PC-9 (cell line): Measurements from ENCODE around the gene CA11. TPM values are rescaled to one million over a fixed set of nuclear protein-coding genes. Genes with fewer than 3 reads are reported as not detected.
A peak's percentile ranks its signal among the peaks of the same experiment; 100 is the strongest.

Experiments used
- BruUV-seq: library from RNA; stranded (reverse); fragments of 400-500 nt; replicated peaks from 2 replicates; lab custom pipeline; 2021; lab: Mats Ljungman, UMichigan
- CTCF ChIA-PET: fragments of 300-600 bp; sonication (Branson Sonifier 250); formaldehyde crosslinking; loops from one replicate; lab custom pipeline; 2022; ENCODE audit warnings: antibody characterized with exemption; lab: Charles Lee
- POLR2A ChIA-PET: fragments of 300-600 bp; sonication (Branson Sonifier 250); formaldehyde crosslinking; loops from one replicate; lab custom pipeline; 2022; ENCODE audit warnings: antibody characterized with exemption; ENCODE audit not compliant: unreplicated experiment; lab: Charles Lee
- DNase-seq, 2 experiments: peaks; one replicate each; pipeline versions ENCODE4 v3.0.0 to v3.0.0-alpha.2; 2015 to 2022; ENCODE audit warnings: mixed read lengths in 1 of 2
- H2AFZ ChIP-seq: fragments of 200-600 bp; sonication (generic); 2 replicates; pipeline ENCODE4 v1.8.1; 2017; ENCODE audit warnings: antibody characterized with exemption
- H3F3A ChIP-seq: fragments of 200-600 bp; sonication (generic); 2 replicates; pipeline ENCODE4 v1.8.1; 2017; ENCODE audit warnings: antibody characterized with exemption, mild to moderate bottlenecking, low read depth; ENCODE audit not compliant: insufficient read depth
- H3K27ac ChIP-seq: fragments of 200-600 bp; sonication (generic); 2 replicates; pipeline ENCODE4 v1.6.1; 2016; ENCODE audit warnings: mixed run types
- H3K27me3 ChIP-seq: fragments of 200-600 bp; sonication (generic); 2 replicates; pipeline ENCODE4 v1.6.1; 2016; ENCODE audit warnings: low read depth, mixed run types; ENCODE audit not compliant: insufficient read depth
- H3K36me3 ChIP-seq: fragments of 200-600 bp; sonication (generic); 2 replicates; pipeline ENCODE4 v1.6.1; 2016; ENCODE audit warnings: low read depth, mixed run types
- H3K4me1 ChIP-seq: fragments of 200-600 bp; sonication (generic); replicated peaks from 2 replicates; pipeline ENCODE4 v1.6.1; 2016; ENCODE audit warnings: mixed run types; ENCODE audit not compliant: insufficient read depth
- H3K4me2 ChIP-seq: fragments of 200-600 bp; sonication (generic); 2 replicates; pipeline ENCODE4 v1.6.1; 2017; ENCODE audit warnings: mixed run types
- H3K4me3 ChIP-seq: fragments of 200-600 bp; sonication (generic); 2 replicates; pipeline ENCODE4 v1.6.1; 2016; ENCODE audit warnings: mixed run types
- H3K79me2 ChIP-seq: fragments of 200-600 bp; sonication (generic); 2 replicates; pipeline ENCODE4 v1.6.1; 2017; ENCODE audit warnings: low read depth, mixed run types
- H3K9me2 ChIP-seq: fragments of 200-600 bp; sonication (generic); 2 replicates; pipeline ENCODE4 v1.8.1; 2017; ENCODE audit warnings: mild to moderate bottlenecking; ENCODE audit not compliant: insufficient read depth
- H3K9me3 ChIP-seq: fragments of 200-600 bp; sonication (generic); 2 replicates; pipeline ENCODE4 v1.8.1; 2016; ENCODE audit warnings: low read depth; ENCODE audit not compliant: insufficient read depth
- H4K20me1 ChIP-seq: fragments of 200-600 bp; sonication (generic); 2 replicates; pipeline ENCODE4 v1.8.1; 2017; ENCODE audit not compliant: insufficient read depth
- CTCF ChIP-seq: fragments of 200-600 bp; sonication (generic); conservative IDR thresholded peaks from 2 replicates; pipeline ENCODE4 v1.6.1; 2017; ENCODE audit warnings: mixed run types, antibody characterized with exemption, mild to moderate bottlenecking, moderate library complexity
- EZH2 ChIP-seq: fragments of 200-600 bp; sonication (generic); IDR thresholded peaks from 2 replicates; pipeline ENCODE4 v1.8.0; 2017; ENCODE audit warnings: antibody characterized with exemption, low read depth
- intact Hi-C: fragments of 100-400 bp; cut with micrococcal nuclease; formaldehyde crosslinking; loops from one replicate; pipeline ENCODE4 v1.10.0; 2022; ENCODE audit not compliant: unreplicated experiment
- total RNA-seq: library from RNA; stranded (reverse); gene quantifications from 2 replicates; pipeline ENCODE4 v1.2.3, GENCODE V29; 2021

The CA11 gene
- total RNA-seq, 1 experiment from 2014 or later = 11.0 TPM

- Histone ChIP-seq H3K36me3 (no peaks in the 10 kb centered on the region), H3K27me3 (no peaks in the 10 kb centered on the region), H3K79me2 (peaks cover 13% of the 10 kb centered on the region), H3K4me3 (no peak overlapping the region), H2AFZ (no peak overlapping the region), H3K4me1 (peaks cover 31% of the 10 kb centered on the region), H3F3A (peaks cover 74% of the 10 kb centered on the region), H3K9me2 (no peaks in the 10 kb centered on the region), H4K20me1 (no peaks in the 10 kb centered on the region; the same call in 1 of the 2 replicates), H3K27ac (no peak overlapping the region), H3K4me2 (no peak overlapping the region), H3K9me3 (no peaks in the 10 kb centered on the region)
- BruUV-seq = no TSS peak
- POLR2A ChIA-PET = interaction anchor here (0.5 kb wide), 1 partner anchor 1018 kb away, joined by 3 read pairs; the partner anchor contains the start of gene SCAF1
- TF ChIP-seq CTCF (no peak), EZH2 (no peak)
- no peak for DNase-seq
- CTCF ChIA-PET = no interaction called here
- intact Hi-C loops = no loop called here
Observed at GRCh38 chr19:48623556-48624066, 22.4 kb downstream of the CA11 start.

GRCh38 chr19:48619692-48620585 lies 26.0 kb downstream of the CA11 start:
- Histone ChIP-seq H3K9me3 (no peaks in the 10 kb centered on the region), H3K36me3 (peaks cover 35% of the 10 kb centered on the region), H3K9me2 (no peaks in the 10 kb centered on the region), H4K20me1 (peaks cover 34% of the 10 kb centered on the region), H3K4me1 (peaks cover 36% of the 10 kb centered on the region), H3K27me3 (no peaks in the 10 kb centered on the region), H3K4me3 (peak overlapping the region; percentile 92), H3K4me2 (peak overlapping the region; percentile 76), H3K79me2 (peaks cover 48% of the 10 kb centered on the region), H2AFZ (peak overlapping the region; percentile 87), H3K27ac (peak overlapping the region; percentile 91), H3F3A (peaks cover 75% of the 10 kb centered on the region)
- DNase-seq = no peak
- BruUV-seq = TSS peak; percentile 67
- CTCF ChIA-PET = no interaction called here
- POLR2A ChIA-PET = interaction anchor here (0.5 to 1.3 kb wide), 7 partner anchors 35 to 373 kb away, joined by 4 to 17 read pairs (median 7); partner anchors contain the start of genes GYS1, RUVBL2 and TMEM143
- intact Hi-C loops = loop anchor here (1.0 kb wide), 2 partner anchors 7 to 17 kb away; partner anchors contain the start of gene DBP
- no peak for TF ChIP-seq EZH2
- peak; percentile 23; the same call in 1 of the 2 replicates for TF ChIP-seq CTCF

- H3K9me3 ChIP-seq = no peaks in the 10 kb centered on the region
- ChIA-PET CTCF (interaction anchor here (0.6 kb wide), 1 partner anchor 11 kb away, joined by 4 read pairs; no protein-coding TSS in a partner anchor), POLR2A (interaction anchor here (0.5 to 1.3 kb wide), 15 partner anchors 11 to 1183 kb away, joined by 3 to 30 read pairs (median 6); partner anchors contain the start of genes GYS1, RUVBL2 and TMEM143)
- H3K27ac ChIP-seq = peak within 1 kb of the TSS; percentile 91
- peaks cover 48% of the 10 kb centered on the region for H3K79me2 ChIP-seq
- peak within 1 kb of the TSS; percentile 92 for H3K4me3 ChIP-seq
- no peaks in the 10 kb centered on the region for H3K9me2 ChIP-seq
- peaks cover 80% of the 10 kb centered on the region for H3F3A ChIP-seq
- peaks cover 35% of the 10 kb centered on the region for H3K36me3 ChIP-seq
- intact Hi-C loops = loop anchor here (1.0 kb wide), 2 partner anchors 8 to 18 kb away; partner anchors contain the start of gene DBP
- H3K27me3 ChIP-seq = no peaks in the 10 kb centered on the region
- no TSS peak for BruUV-seq
- H3K4me2 ChIP-seq = peak within 1 kb of the TSS; percentile 94
- DNase-seq = peak; percentile 97 to 99
- H3K4me1 ChIP-seq = peaks cover 42% of the 10 kb centered on the region
- TF ChIP-seq CTCF = no peak
- TF ChIP-seq EZH2 = no peak
- peak within 1 kb of the TSS; percentile 87 for H2AFZ ChIP-seq
- H4K20me1 ChIP-seq = peaks cover 34% of the 10 kb centered on the region
Observed at GRCh38 chr19:48618916-48619691, 26.9 kb downstream of the CA11 start, which contains the start of the genes RPL18 and SPHK2. Gene RPL18, minus strand, starts transcription at chr19:48619178. Its CDS starts 35 bp downstream, at chr19:48619143. Gene SPHK2, plus strand, starts transcription at chr19:48619506. Its CDS starts 1,009 bp downstream, at chr19:48620515.
